Activated CD4-positive, alpha-beta T cell treated with anti-CD3 and anti-CD28 coated beads, Interleukin-2, amount 10 ng/mL, durations not matched to agents 7 days and 5 days (primary cell): ENCODE data around the gene SOWAHD. TPM values are rescaled to one million over a fixed set of nuclear protein-coding genes. Genes with fewer than 3 reads are reported as not detected.
A peak's percentile ranks its signal among the peaks of the same experiment; 100 is the strongest.

Experiments
- CTCF ChIA-PET: fragments of 350-600 bp; sonication (Branson Sonifier 250); formaldehyde crosslinking; loops from one replicate; lab custom pipeline; 2021; ENCODE audit warnings: antibody characterized with exemption; lab: Charles Lee
- POLR2A ChIA-PET: fragments of 350-600 bp; sonication (Branson Sonifier 250); formaldehyde crosslinking; loops from one replicate; lab custom pipeline; 2021; ENCODE audit warnings: antibody characterized with exemption; lab: Charles Lee
- DNase-seq: peaks from one replicate; pipeline ENCODE4 v3.0.0-alpha.2; 2020
- H3K27ac Mint-ChIP-seq: one replicate; pipeline ENCODE4 v1.8.0; 2021; ENCODE audit warnings: mild to moderate bottlenecking, moderate library complexity, mixed read lengths
- H3K27me3 Mint-ChIP-seq: one replicate; pipeline ENCODE4 v1.8.0; 2021; ENCODE audit warnings: mixed read lengths
- H3K36me3 Mint-ChIP-seq: one replicate; pipeline ENCODE4 v1.8.0; 2021; ENCODE audit warnings: low read depth, mixed read lengths
- H3K4me1 Mint-ChIP-seq: one replicate; pipeline ENCODE4 v1.8.0; 2021; ENCODE audit warnings: mixed read lengths
- H3K4me3 Mint-ChIP-seq: one replicate; pipeline ENCODE4 v1.8.0; 2021; ENCODE audit warnings: mild to moderate bottlenecking, moderate library complexity, mixed read lengths
- H3K9me3 Mint-ChIP-seq: one replicate; pipeline ENCODE4 v1.8.0; 2021; ENCODE audit warnings: mixed read lengths
- total RNA-seq, 2 experiments: library from RNA; stranded (reverse); gene quantifications; one replicate each; pipeline ENCODE4 v1.2.3, GENCODE V29; 2021

SOWAHD gene
- 1 to 10 TPM; 3.1 to 3.3 TPM for total RNA-seq

GRCh38 chrX:119757979-119758730, at the start of gene SOWAHD:
Gene SOWAHD, plus strand, starts transcription at chrX:119758588. Its CDS starts 80 bp downstream, at chrX:119758668.
- Mint-ChIP-seq H3K9me3 (no peaks in the 10 kb centered on the region), H3K27me3 (no peaks in the 10 kb centered on the region), H3K4me3 (peak within 1 kb of the TSS; percentile 74), H3K4me1 (peaks cover 61% of the 10 kb centered on the region), H3K36me3 (no peaks in the 10 kb centered on the region), H3K27ac (peak within 1 kb of the TSS; percentile 97)
- CTCF ChIA-PET, result interaction anchor here (0.8 to 2.9 kb wide), 9 partner anchors 12 to 72 kb away, joined by 3 to 10 read pairs (median 4); partner anchors contain the start of genes RPL39 and SEPTIN6
- peak; percentile 18 for DNase-seq
- POLR2A ChIA-PET, result no interaction called here

DNA sequence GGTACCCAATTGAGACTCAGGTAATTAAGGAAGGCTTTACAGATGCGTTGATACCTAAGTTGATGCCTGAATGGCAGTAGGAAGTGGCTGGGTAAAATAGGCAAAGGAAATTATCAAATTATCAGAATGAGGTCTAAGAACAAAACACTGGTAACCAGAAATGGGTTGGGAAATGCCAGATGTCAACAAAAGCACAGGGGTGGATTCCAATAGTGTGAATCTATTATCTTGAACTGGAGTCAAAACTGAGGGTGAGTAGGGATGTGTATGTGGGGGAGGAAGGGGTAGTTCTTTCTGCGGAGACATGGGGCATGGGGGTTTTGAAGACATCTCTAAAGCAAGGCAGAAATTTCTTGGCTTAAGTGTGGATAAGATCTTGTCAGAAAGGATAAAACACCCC, 49.5 kb upstream of the SOWAHD start:
- H3K9me3 Mint-ChIP-seq, result no peaks in the 10 kb centered on the region
- no peak overlapping the region for H3K27ac Mint-ChIP-seq
- peaks cover 1% of the 10 kb centered on the region for H3K36me3 Mint-ChIP-seq
- no peak overlapping the region for H3K4me3 Mint-ChIP-seq
- peaks cover 6% of the 10 kb centered on the region for H3K4me1 Mint-ChIP-seq
- POLR2A ChIA-PET, result no interaction called here
- CTCF ChIA-PET, result interaction anchor here (0.6 to 1.5 kb wide), 6 partner anchors 9 to 179 kb away, joined by 3 to 8 read pairs (median 3); no protein-coding TSS in a partner anchor
- DNase-seq, result no peak
- H3K27me3 Mint-ChIP-seq, result peaks cover 6% of the 10 kb centered on the region

DNA sequence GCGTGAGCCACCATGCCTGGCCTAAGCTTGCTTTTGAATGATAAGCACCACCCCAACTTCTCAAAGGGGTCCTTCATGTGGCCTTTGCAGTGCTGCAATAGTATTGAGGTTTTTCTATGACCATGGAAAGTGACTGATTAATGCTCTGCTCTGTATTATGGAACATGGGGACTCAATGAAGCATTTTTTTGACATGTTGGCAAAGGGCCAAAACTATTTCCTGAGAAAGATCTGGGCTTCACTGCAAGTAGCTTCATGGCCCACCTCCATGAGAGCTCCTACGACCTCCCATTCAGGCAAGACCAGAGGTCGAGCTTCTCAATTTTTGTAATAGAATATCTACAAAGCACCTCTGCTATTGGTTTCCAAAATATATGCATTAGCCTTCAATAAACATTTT, 48.8 kb upstream of the SOWAHD start:
- POLR2A ChIA-PET, result no interaction called here
- H3K36me3 Mint-ChIP-seq, result no peaks in the 10 kb centered on the region
- peaks cover 6% of the 10 kb centered on the region for H3K27me3 Mint-ChIP-seq
- no peak overlapping the region for H3K4me3 Mint-ChIP-seq
- CTCF ChIA-PET, result interaction anchor here (0.6 to 1.5 kb wide), 6 partner anchors 9 to 180 kb away, joined by 3 to 8 read pairs (median 3); no protein-coding TSS in a partner anchor
- no peak for DNase-seq
- peaks cover 6% of the 10 kb centered on the region for H3K4me1 Mint-ChIP-seq
- no peaks in the 10 kb centered on the region for H3K9me3 Mint-ChIP-seq
- no peak overlapping the region for H3K27ac Mint-ChIP-seq

DNA sequence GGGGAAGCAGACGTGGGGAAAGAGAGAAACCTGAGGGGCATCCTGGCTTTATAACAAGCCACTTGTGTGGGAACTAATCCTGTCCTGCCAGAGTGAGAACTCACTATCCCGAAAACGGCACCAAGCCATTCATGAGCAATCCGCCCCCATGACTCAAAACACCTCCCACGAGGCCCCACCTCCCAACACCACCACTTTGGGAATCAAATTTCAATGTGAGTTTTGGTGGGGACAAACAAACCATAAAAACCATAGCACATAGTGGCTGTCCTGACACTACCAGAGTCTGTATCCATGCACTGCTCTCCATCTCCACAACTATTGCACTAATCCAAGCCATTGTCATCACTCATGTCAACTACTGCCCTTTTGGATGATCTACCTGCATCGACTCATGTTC, 36.9 kb upstream of the SOWAHD start:
- H3K4me1 Mint-ChIP-seq, result no peaks in the 10 kb centered on the region
- no peak overlapping the region for H3K4me3 Mint-ChIP-seq
- CTCF ChIA-PET, result no interaction called here
- POLR2A ChIA-PET, result no interaction called here
- no peak overlapping the region for H3K27ac Mint-ChIP-seq
- no peaks in the 10 kb centered on the region for H3K9me3 Mint-ChIP-seq
- no peak for DNase-seq
- H3K27me3 Mint-ChIP-seq, result peaks cover 2% of the 10 kb centered on the region
- no peaks in the 10 kb centered on the region for H3K36me3 Mint-ChIP-seq

- DNase-seq, result no peak
- CTCF ChIA-PET, result no interaction called here
- Mint-ChIP-seq H3K27me3 (peaks cover under 1% of the 10 kb centered on the region), H3K4me1 (peaks cover 2% of the 10 kb centered on the region), H3K9me3 (no peaks in the 10 kb centered on the region), H3K4me3 (no peak overlapping the region), H3K36me3 (no peaks in the 10 kb centered on the region), H3K27ac (no peak overlapping the region)
- POLR2A ChIA-PET, result no interaction called here
Observed at GRCh38 chrX:119721926-119722325, 36.5 kb upstream of the SOWAHD start.

DNA sequence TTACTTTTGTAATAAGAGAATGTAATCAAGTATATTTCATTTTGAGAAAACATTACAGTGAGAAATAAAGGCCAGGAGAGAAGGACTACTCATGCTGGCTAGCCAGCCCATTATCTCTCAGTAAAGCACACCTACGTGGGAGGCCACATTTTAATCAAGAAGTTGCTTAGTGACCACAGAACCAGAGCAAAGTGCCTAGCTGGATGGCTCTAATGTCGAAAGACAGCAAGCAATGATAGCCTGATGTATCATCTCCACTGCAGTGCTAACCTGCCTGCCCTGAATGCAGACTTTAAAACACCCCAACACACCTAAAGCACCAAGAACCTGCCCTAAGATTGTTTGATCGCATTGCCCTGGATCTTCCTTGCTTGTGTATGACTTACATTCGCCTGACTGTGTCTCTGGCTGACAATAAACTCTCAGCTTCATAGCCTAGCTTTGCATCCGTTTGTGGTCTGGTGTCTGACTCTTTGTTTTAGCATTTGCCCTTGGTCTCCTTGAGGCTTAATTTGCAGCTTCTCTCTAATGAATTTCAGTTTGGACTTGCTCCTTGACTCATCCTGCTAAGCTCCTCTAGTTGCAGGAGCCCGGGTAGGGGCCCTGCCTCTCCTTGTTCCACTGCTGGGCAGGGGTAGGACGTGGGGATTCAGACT, 31.4 kb upstream of the SOWAHD start:
- DNase-seq, result peak; percentile 36
- peaks cover 2% of the 10 kb centered on the region for H3K27me3 Mint-ChIP-seq
- no peaks in the 10 kb centered on the region for H3K36me3 Mint-ChIP-seq
- H3K4me3 Mint-ChIP-seq, result no peak overlapping the region
- ChIA-PET POLR2A (interaction anchor here (0.6 kb wide), 3 partner anchors 36 to 73 kb away, joined by 3 to 5 read pairs (median 4); no protein-coding TSS in a partner anchor), CTCF (interaction anchor here (0.6 to 1.7 kb wide), 16 partner anchors 11 to 493 kb away, joined by 3 to 7 read pairs (median 3); no protein-coding TSS in a partner anchor)
- H3K27ac Mint-ChIP-seq, result peak overlapping the region; percentile 85
- H3K9me3 Mint-ChIP-seq, result no peaks in the 10 kb centered on the region
- peaks cover 9% of the 10 kb centered on the region for H3K4me1 Mint-ChIP-seq

DNA sequence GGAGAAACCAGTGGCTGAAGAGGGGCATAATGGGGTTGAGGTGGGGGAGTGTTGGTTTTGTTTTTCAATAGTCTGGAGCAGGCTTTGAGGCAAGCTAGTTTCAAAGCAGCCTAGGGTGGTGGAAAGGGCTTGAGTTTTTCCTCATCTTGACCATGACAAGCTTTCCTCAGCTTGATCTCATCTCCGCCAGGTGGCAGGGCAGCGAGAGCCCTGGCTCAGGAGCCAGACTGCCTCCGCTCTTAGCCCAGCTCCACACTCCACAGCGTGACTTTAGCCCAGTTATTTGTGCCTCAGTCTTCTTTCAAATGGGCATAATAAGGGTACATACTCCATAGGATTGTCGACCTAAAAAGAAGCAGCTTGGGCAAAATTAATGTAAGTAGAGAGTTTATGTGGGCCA, 29.9 kb upstream of the SOWAHD start:
- no peak for DNase-seq
- ChIA-PET POLR2A (no interaction called here), CTCF (interaction anchor here (1.1 to 3.5 kb wide), 12 partner anchors 10 to 212 kb away, joined by 3 to 13 read pairs (median 6); partner anchors contain the start of genes NKRF, SEPTIN6 and SOWAHD)
- Mint-ChIP-seq H3K27ac (no peak overlapping the region), H3K4me1 (peaks cover 9% of the 10 kb centered on the region), H3K27me3 (peaks cover 2% of the 10 kb centered on the region), H3K36me3 (no peaks in the 10 kb centered on the region), H3K4me3 (no peak overlapping the region), H3K9me3 (no peaks in the 10 kb centered on the region)

DNA sequence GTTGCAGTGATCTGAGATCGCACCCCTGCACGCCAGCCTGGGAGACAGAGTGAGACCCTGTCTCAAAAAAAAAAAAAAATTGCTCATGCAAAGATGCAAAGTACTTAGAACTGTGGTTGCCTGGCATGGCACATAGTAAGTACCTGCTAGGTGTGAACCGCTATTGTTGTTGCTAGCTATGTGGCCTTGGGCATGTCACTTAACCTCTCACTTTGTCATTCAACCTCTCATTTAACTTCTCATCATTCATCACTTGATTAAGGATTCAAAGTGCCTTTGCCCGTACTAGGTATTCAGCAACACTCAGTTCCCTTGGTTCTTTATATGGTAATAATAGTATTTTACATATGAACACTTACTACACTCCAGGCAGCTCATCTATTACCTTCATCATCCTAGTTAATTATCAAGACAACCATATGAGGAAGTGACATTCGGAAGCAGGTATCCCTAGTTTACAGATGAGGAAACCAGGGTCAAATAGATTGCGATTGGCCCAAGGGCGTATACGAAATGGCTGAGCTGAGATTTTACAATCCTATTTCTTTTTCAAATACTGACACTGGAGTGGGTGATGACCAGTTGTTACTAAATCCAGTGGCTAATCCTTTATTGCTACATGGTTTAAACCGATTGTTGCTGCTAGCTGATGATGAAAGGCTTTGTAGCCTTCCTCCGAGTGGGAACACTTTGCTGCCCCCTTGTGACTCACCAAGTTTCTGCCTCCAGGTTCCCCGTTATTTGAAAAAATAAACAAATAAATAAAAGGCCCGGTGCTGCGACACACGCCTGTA, 28.8 kb upstream of the SOWAHD start:
- Mint-ChIP-seq H3K9me3 (no peaks in the 10 kb centered on the region), H3K4me1 (peaks cover 9% of the 10 kb centered on the region), H3K36me3 (no peaks in the 10 kb centered on the region), H3K27me3 (peaks cover 2% of the 10 kb centered on the region), H3K27ac (no peak overlapping the region), H3K4me3 (no peak overlapping the region)
- ChIA-PET POLR2A (interaction anchor here (0.6 kb wide), 1 partner anchor 47 kb away, joined by 3 read pairs; no protein-coding TSS in a partner anchor), CTCF (interaction anchor here (0.5 to 3.5 kb wide), 27 partner anchors 9 to 252 kb away, joined by 3 to 13 read pairs (median 4); partner anchors contain the start of genes NKRF and SEPTIN6)
- DNase-seq, result peak; percentile 71

DNA sequence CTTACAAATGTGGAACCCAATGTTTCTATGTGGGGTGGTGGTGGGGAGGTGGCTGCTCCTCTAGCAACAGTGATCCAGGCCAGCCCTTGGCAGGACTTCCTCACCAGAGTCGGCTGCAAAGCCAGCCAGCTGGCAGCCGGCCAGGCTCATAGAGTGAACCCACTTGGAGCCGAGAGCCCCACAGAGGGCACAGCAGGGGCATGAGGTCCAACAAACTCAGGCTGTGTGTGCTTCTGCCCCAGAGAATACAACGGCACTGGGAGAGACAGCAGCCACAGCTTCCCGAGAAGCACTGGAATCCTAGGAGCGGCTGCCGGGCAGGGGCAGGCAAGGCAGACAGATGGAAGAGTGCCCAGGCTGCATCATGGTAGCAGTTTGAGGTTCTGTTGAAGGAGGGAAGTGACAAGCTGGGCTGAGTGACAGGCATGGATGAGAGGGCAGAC, 23.5 kb upstream of the SOWAHD start:
- POLR2A ChIA-PET, result no interaction called here
- H3K36me3 Mint-ChIP-seq, result no peaks in the 10 kb centered on the region
- peaks cover 2% of the 10 kb centered on the region for H3K27me3 Mint-ChIP-seq
- H3K4me1 Mint-ChIP-seq, result no peaks in the 10 kb centered on the region
- no peaks in the 10 kb centered on the region for H3K9me3 Mint-ChIP-seq
- no peak for DNase-seq
- CTCF ChIA-PET, result interaction anchor here (0.9 to 1.6 kb wide), 4 partner anchors 11 to 50 kb away, joined by 4 to 8 read pairs (median 5); no protein-coding TSS in a partner anchor
- no peak overlapping the region for H3K27ac Mint-ChIP-seq
- no peak overlapping the region for H3K4me3 Mint-ChIP-seq

- H3K27ac Mint-ChIP-seq, result no peak overlapping the region
- peaks cover 2% of the 10 kb centered on the region for H3K27me3 Mint-ChIP-seq
- H3K4me1 Mint-ChIP-seq, result no peaks in the 10 kb centered on the region
- no peaks in the 10 kb centered on the region for H3K9me3 Mint-ChIP-seq
- no peak overlapping the region for H3K4me3 Mint-ChIP-seq
- POLR2A ChIA-PET, result no interaction called here
- no peaks in the 10 kb centered on the region for H3K36me3 Mint-ChIP-seq
- CTCF ChIA-PET, result interaction anchor here (0.7 to 1.6 kb wide), 3 partner anchors 12 to 22 kb away, joined by 3 to 5 read pairs (median 5); no protein-coding TSS in a partner anchor
- DNase-seq, result no peak
Observed at GRCh38 chrX:119735467-119735866, 22.9 kb upstream of the SOWAHD start.

GRCh38 chrX:119736206-119736764, 22.1 kb upstream of the SOWAHD start:
- Mint-ChIP-seq H3K27me3 (no peaks in the 10 kb centered on the region), H3K4me3 (no peak overlapping the region), H3K9me3 (no peaks in the 10 kb centered on the region), H3K36me3 (no peaks in the 10 kb centered on the region), H3K4me1 (no peaks in the 10 kb centered on the region), H3K27ac (no peak overlapping the region)
- ChIA-PET POLR2A (no interaction called here), CTCF (interaction anchor here (1.2 kb wide), 1 partner anchor 17 kb away, joined by 5 read pairs; no protein-coding TSS in a partner anchor)
- no peak for DNase-seq

GRCh38 chrX:119738742-119739141, 19.6 kb upstream of the SOWAHD start:
- CTCF ChIA-PET, result interaction anchor here (0.8 to 1.4 kb wide), 3 partner anchors 9 to 16 kb away, joined by 3 to 4 read pairs (median 3); no protein-coding TSS in a partner anchor
- H3K9me3 Mint-ChIP-seq, result no peaks in the 10 kb centered on the region

More at GRCh38 chrX:119738742-119739141, 19.6 kb upstream of the SOWAHD start:
- POLR2A ChIA-PET, result no interaction called here
- H3K4me3 Mint-ChIP-seq, result no peak overlapping the region
- no peaks in the 10 kb centered on the region for H3K36me3 Mint-ChIP-seq
- H3K27me3 Mint-ChIP-seq, result no peaks in the 10 kb centered on the region
- H3K4me1 Mint-ChIP-seq, result no peaks in the 10 kb centered on the region
- no peak overlapping the region for H3K27ac Mint-ChIP-seq
- DNase-seq, result no peak
